Measurements from ENCODE around the gene EPHA10.
"Not testable (repeated sequence)": the region's sequence is repeated elsewhere in the genome, so short reads cannot be mapped to it uniquely, and the experiment has no call there.

The EPHA10 gene

GRCh38 chr1:37764888-37765441 is at the start of gene EPHA10:
EPHA10 (minus strand) TSS chr1:37765120; CDS start chr1:37765066, 54 bp downstream.
- peak; percentile 97 for DNase-seq

DNA sequence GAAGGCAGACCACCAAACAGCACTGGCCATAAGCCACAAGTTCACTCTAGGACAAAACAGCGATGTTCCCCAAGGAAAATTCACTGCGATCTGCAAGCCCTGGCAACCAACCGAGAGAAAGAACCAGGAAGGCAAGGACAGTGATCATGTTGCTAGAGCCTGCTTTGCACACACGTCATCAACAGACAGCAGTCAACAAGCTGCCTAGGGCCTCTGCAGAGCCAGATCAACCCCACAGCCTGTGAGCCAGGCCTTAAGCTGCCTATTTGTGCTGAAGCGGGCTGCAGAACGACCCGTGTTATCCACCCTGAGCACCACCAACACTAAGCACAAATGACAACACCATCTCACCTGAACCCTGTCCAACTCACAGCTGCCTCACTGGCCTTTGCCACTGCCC is 49.3 kb upstream of the EPHA10 start:
- no peak for DNase-seq

DNA sequence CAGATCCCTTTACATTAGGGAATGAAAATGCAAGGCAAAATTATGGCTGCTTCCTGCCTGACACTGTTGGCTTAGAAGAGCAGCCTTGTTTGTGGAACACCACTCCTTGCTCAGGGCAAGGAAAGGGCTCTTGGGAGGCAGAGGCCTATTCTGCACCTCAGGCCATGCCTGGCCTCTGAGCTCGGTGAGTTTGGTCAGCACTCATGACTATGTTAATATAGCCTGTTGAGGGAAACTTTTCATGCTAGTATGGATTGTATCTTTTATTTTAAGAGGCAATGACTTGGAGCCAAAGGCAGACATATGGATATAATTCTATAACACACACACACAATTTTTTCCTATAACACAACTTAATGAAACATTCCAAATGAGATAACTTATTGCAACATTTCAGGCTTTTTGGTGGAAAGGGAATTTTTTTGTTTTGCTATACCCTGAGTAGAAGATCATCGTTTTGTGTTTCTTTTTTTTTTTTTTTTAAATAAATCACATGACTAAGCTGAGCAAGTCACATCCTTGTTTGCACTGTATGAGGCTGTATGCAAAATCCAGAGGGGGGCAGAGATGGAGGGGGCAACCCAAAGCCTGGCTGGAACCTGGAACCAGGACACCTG is 48.7 kb upstream of the EPHA10 start:
- DNase-seq, result no peak

DNA sequence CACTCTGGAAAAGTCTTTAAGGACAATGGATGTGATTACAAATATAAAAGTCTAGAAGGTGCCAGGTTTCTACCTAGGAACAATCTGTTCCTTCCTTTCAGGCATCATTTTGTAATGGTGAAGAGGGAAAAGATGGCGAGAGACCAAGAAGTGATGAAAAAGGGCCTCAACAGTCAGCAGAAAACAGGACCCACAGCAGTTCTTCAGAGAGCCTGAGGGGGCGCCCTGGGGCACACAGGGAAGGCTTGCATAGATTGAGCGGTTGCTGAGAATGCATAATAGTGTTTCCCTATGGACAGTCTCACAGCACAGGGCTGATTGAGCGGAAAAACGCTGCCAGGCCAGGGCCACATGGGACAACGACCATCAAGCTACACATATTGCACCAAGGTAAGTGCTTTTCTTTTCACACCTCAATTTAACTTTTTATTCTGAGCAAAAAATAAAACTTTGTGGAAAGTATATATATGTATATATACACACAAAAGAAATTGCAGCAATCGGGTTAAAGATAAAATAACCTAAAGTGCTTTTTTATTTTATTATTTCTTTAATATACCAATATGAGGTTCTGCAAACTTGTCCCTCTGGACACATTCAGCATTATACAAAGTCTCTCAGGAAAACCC is 46.2 kb upstream of the EPHA10 start:
- DNase-seq, result peak; percentile 93

- DNase-seq, result no peak
These were observed 45.0 kb upstream of the EPHA10 start for GRCh38 chr1:37809942-37810341.

- peak; percentile 93 for DNase-seq
These were observed 43.7 kb upstream of the EPHA10 start for GRCh38 chr1:37808369-37809319.

GRCh38 chr1:37807555-37808368 is 42.8 kb upstream of the EPHA10 start, which contains the start of the genes C1orf122 and YRDC:
C1orf122 (plus strand) TSS chr1:37807790; CDS start chr1:37808405, 615 bp downstream.
YRDC (minus strand) TSS chr1:37808208; CDS start chr1:37808180, 28 bp downstream.
- DNase-seq, result peak; percentile 98

DNA sequence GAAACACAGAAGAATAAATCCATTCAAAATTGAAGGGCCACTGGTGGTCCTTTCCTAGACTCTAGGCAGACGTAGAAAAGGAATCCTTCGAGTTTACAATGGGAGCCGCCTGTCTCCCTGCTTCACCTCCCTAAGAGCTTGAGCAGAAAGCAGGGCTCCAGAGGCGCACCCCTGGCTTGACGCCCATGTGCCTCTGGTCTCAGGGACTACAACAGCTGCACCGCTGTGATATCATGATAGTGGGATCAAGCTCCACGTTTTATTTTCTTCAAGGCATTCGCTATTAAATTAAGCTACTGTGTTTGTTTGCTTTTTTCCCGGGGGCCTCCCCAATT is 42.3 kb upstream of the EPHA10 start:
- peak; percentile 44 for DNase-seq

GRCh38 chr1:37802439-37802838 is 37.5 kb upstream of the EPHA10 start:
- no peak for DNase-seq

DNA sequence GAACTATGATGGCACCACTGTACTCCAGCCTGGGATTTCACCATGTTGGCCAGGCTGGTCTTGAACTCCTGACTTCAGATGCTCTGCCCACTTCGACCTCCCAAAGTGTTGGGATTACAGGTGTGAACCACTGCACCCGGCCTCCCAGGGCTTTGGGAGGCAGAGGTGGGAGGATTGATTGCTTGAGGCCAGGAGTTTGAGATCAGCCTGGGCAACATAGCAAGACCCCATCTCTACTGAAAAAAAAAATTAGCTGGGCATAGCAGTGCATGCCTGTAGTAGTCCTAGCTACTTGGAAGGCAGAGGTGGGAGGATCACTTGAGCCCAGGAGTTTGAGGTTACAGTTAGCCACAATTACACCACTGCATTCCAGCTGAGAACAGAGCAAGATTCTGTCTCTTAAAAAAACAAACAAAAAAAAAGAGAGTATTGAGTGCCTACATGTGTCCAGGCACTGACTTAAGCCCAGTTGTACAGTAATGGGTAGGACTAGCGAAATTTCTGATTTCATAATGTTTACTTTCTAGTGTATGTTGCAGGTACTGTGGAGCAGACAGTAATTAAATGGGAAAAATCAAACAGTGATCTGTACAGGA is 32.9 kb upstream of the EPHA10 start:
- no peak for DNase-seq

- DNase-seq, result peak; percentile 49
These were observed 30.6 kb upstream of the EPHA10 start for GRCh38 chr1:37795340-37796125.

DNA sequence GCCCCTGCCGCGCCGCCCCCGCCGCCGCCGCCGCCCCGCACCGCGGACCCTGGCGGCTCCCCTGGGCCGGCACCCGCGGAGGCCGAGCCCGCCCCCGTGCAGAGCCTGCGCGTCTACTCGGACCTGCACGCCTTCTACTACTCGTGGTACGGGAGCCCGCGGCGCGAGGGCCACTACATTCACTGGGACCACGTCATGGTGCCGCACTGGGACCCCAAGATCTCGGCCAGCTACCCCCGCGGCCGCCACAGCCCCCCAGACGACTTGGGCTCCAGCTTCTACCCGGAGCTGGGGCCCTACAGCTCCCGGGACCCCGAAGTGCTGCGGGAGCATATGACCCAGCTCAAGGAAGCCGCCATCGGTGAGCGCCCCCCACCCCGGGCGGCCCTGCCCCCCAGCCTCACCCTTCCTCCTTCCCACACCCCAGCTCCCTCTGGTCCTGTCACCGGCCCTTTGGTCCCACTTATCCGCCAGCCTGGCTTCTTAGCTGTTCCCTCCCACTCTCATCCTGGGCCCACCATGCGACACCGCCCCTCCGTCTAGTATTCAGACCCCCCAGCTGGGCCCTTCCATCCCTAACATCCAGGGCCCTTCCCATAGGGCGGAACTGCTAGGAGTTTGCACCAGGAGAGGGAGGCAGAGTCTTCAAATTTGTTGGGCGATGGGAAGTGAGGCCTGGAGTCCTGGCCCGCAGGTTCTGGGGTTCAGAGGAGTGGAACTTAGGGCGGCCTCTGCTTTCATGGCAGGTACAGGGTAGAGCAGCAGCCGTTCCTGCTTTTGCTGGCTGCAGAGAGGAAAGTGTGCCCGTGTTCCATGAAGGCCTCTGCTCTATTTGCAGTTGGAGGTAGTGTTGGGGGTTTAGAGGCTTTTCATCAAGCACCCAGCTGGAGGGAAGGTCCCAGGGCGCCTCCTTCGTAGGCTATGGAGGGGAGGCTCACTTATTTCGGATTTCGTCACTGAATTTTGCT is 29.7 kb upstream of the EPHA10 start:
- peak; percentile 63 for DNase-seq

DNA sequence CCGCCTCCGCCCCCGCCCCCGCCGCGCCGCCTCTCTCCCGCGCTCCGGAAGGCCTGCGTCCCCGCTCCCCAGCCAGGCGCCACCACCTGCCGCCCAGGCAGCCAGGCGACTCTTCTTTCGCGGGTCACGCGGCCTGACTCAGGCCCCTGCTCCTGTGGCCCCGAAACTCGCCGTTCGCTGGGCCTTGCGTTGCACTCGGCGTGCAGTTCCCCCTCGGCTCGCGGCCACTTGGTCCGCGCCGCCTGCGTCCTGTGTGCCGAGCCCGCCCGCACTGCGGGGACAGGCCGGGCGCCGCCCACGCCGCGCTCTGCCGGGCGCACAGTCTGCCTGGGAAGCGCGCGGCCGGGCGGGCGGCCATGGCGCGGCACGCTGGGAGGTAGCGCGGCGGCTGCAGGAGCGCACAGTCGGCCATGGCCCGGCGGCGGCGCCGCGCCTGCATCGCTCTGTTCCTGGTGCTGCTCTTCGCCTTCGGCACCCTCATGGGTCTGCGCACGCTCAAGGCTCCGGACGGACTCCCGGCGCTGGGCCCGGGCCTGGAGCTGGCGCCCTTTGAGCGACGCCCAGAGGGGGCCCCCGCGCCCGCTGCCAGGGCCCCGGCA is 29.0 kb upstream of the EPHA10 start, which contains the start of gene MANEAL:
TSS of gene MANEAL (plus strand) at position 75 of the 599 bp plus-strand sequence. CDS start at position 411, 336 bp downstream.
- DNase-seq, result peak; percentile 75

- DNase-seq, result peak; percentile 15
These were observed 28.2 kb upstream of the EPHA10 start for GRCh38 chr1:37792943-37793686.

DNA sequence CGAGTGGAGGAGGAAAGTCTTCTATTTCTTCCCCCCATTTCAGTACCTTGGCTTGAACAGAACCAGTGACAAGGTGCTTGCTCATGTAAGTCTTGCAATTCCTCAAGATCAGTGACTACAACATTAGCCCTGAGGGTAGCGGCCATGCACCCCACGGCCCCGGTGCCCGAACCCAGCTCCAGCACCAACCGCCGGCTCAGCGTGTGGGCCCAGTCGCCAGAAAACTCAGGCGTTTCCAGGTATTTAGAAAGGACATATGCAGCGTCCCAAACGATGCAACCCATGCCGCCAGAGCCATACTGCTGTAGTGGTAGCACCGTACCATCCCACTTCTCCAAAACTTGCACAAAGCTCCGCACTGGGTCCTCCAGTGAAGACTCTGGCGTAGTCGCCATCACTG is 17.6 kb upstream of the EPHA10 start:
- no peak for DNase-seq

GRCh38 chr1:37778654-37779053 is 13.7 kb upstream of the EPHA10 start:
- no peak for DNase-seq

DNA sequence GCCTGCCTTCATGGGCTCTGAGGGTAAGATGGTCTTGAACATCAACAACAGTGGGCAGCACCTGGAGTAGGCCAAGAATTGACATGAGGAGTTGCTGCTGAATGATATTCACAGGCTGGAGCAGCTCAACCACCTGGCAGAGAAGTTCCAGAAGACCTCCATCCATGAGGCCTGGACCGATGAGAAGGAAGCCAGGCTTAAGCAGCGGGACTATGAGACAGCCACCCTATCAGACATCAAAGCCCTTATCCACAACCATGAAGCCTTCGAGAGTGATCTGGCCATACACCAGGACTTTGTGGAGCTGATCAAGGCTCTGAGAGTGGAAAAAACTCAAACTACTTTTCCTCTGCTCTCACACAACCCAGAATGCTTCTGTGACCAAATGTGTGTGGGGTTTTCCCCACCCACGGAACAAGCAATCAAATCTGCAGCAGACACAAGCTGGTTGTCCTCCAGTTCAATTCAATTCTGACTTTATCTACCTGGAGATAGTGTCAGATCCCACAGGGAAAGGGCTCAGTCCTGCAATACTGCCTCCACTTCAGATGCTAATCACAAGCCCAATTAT is 12.1 kb upstream of the EPHA10 start:
- DNase-seq, result no peak

DNA sequence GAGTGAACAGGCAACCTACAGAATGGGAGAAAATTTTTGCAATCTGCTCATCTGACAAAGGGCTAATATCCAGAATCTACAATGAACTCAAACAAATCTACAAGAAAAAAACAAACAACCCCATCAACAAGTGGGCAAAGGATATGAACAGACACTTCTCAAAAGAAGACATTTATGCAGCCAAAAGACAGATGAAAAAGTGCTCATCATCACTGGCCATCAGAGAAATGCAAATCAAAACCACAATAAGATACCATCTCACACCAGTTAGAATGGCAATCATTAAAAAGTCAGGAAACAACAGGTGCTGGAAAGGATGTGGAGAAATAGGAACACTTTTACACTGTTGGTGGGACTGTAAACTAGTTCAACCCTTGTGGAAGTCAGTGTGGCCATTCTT is 6.5 kb upstream of the EPHA10 start:
- DNase-seq, result not testable (repeated sequence)

Data from NCI-H82 (cell line).